WTC11 (cell line): ENCODE measurements around the gene RBM47.

Source experiments
- CREM ChIP-seq: sonication (generic); formaldehyde crosslinking; IDR thresholded peaks from 2 replicates; pipeline ENCODE4 v1.8.1; 2022; ENCODE audit warnings: mild to moderate bottlenecking, missing genetic modification reagents, moderate library complexity
- NFYB ChIP-seq: sonication (generic); formaldehyde crosslinking; conservative IDR thresholded peaks from 2 replicates; pipeline ENCODE4 v1.8.0; 2022; ENCODE audit warnings: low read depth, missing genetic modification reagents
- SP1 ChIP-seq: sonication (generic); formaldehyde crosslinking; conservative IDR thresholded peaks from 2 replicates; pipeline ENCODE4 v1.8.1; 2022; ENCODE audit warnings: missing genetic modification reagents
- USF1 ChIP-seq: sonication (generic); formaldehyde crosslinking; IDR thresholded peaks from 2 replicates; pipeline ENCODE4 v1.8.0; 2022; ENCODE audit warnings: mild to moderate bottlenecking, missing genetic modification reagents
- ZNF138 ChIP-seq: sonication (generic); formaldehyde crosslinking; conservative IDR thresholded peaks from 2 replicates; pipeline ENCODE4 v1.8.1; 2022; ENCODE audit warnings: mild to moderate bottlenecking, moderate library complexity, missing genetic modification reagents
- ZNF317 ChIP-seq: sonication (generic); formaldehyde crosslinking; IDR thresholded peaks from 2 replicates; pipeline ENCODE4 v1.8.1; 2023; ENCODE audit warnings: low read depth, mild to moderate bottlenecking, moderate library complexity, missing genetic modification reagents, borderline replicate concordance
- TF ChIP-seq, protein P1 (sequence below): fragments of 200-600 bp; IDR thresholded peaks from 2 replicates; pipeline ENCODE4 v1.8.0; 2022; ENCODE audit warnings: antibody characterized with exemption

GRCh38 chr4:40579983-40580382, 49.7 kb downstream of the RBM47 start:
- TF ChIP-seq ZNF317 (CRISPR knock-in tag) = no peak
- TF ChIP-seq, protein P1, sequence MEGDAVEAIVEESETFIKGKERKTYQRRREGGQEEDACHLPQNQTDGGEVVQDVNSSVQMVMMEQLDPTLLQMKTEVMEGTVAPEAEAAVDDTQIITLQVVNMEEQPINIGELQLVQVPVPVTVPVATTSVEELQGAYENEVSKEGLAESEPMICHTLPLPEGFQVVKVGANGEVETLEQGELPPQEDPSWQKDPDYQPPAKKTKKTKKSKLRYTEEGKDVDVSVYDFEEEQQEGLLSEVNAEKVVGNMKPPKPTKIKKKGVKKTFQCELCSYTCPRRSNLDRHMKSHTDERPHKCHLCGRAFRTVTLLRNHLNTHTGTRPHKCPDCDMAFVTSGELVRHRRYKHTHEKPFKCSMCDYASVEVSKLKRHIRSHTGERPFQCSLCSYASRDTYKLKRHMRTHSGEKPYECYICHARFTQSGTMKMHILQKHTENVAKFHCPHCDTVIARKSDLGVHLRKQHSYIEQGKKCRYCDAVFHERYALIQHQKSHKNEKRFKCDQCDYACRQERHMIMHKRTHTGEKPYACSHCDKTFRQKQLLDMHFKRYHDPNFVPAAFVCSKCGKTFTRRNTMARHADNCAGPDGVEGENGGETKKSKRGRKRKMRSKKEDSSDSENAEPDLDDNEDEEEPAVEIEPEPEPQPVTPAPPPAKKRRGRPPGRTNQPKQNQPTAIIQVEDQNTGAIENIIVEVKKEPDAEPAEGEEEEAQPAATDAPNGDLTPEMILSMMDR = no peak
- no peak for TF ChIP-seq NFYB (CRISPR knock-in tag)
- no peak for TF ChIP-seq ZNF138
- no peak for TF ChIP-seq CREM
- no peak for TF ChIP-seq USF1
- no peak for TF ChIP-seq SP1
